NCI-H524 (cell line): ENCODE results near the gene PPM1D.
"Not testable (repeated sequence)": the region's sequence is repeated elsewhere in the genome, so short reads cannot be mapped to it uniquely, and the experiment has no call there.

Experiments
- DNase-seq, 2 experiments: peaks; one replicate each; lab custom pipeline; 2025; lab: John Stamatoyannopoulos, UW

Gene PPM1D

GRCh38 chr17:60668741-60669140 lies 68.7 kb downstream of the PPM1D start:
- not testable (repeated sequence) for DNase-seq

GRCh38 chr17:60671482-60671881 lies 71.5 kb downstream of the PPM1D start:
- DNase-seq = no peak

- not testable (repeated sequence) for DNase-seq
These were observed 74.6 kb downstream of the PPM1D start for GRCh38 chr17:60674637-60675036.

DNA sequence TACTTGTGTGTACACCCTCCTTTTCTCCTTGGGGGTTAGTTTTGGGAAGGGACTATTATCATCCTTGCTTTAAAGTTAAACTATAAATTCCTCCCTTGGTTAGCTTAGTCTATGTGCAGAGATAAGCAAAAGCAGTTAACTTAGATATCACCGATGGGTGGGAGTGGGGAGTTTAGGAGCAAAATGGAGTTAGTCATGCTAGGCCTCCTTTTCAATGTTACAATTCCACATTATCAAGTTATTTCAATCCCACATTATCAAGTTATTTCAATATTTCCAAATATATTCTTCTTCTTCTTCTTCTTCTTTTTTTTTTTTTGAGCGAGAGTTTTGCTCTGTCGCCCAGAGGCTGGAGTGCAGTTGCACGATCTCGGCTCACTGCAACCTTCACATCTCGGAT lies 76.0 kb downstream of the PPM1D start:
- DNase-seq = no peak

DNA sequence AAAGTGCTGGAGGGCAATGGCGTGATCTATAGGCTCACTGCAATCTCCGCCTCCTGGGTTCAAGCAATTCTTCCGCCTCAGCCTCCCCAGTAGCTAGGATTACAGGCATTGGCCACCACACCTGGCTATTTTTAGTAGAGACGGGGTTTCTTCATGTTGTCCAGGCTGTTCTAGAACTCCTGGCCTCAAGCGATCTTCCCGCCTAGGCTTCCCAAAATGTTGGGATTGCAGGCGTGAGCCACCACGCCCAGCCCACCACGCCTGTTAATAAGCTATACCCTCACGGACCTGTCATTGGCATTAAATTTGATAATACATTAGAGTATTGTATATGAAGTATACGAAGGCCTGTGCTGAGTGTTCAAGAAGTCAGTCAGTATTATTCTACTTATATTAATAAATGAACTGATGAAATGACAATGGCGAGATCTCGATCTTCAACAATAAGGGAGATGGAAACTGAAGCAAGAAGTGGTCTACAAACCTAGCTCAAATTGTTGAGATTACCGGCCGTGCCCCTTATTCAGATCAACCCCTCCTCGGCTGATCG lies 76.8 kb downstream of the PPM1D start:
- DNase-seq = no peak

GRCh38 chr17:60677308-60678117 lies 77.5 kb downstream of the PPM1D start, which contains the start of gene BCAS3:
BCAS3 (plus strand) TSS chr17:60677851.
- peak; percentile 99 to 100 for DNase-seq

DNA sequence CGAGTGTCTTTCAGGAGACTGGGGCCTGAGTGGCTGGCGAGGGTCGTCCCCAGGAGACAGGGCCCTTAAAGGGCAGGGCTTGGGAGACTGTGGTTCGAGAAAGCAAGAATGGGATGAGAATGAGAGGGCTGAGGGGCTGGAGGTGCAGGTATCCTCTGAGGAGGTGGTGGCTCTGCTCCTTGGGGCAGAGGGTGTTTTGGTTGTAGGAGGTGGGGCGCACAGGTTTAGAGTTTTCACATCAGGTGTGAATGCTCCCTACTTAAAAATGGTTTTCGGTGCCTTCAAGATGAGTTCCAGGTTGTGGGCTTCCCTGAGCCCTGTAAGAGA lies 78.1 kb downstream of the PPM1D start:
- DNase-seq = no peak

DNA sequence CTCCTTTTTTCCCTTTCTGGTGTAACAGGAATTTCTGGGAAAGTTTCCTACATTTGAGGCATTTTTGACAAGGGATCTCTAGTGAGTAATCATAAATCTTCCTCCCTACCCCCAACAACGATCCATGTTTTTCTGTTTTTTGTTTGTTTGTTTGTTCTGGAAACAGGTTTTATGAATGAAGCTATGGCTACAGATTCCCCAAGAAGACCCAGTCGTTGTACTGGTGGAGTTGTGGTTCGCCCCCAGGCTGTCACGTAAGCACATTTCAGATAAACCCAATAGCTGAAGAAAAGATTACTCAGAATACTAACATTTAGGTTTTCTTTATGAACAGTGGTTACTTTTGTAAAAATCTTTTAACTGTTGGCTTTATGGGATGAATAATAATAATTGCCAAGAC lies 79.3 kb downstream of the PPM1D start:
- DNase-seq = no peak

DNA sequence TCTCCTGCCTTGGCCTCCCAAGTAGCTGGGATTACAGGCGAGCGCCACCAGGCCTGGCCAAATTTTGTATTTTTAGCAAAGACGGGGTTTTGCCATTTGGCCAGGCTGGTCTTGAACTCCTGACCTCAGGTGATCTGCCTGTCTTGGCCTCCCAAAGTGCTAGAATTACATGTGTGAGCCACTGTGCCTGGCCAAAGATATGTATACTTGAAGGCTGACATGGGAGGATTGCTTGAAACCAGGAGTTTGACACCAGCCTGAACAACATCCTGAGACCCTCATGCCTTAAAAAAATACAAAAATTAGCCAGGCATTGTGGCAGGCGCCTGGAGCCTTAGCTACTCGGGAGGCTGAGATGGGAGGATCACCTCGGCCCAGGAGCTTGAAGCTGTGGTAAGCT lies 80.8 kb downstream of the PPM1D start:
- no peak for DNase-seq

DNA sequence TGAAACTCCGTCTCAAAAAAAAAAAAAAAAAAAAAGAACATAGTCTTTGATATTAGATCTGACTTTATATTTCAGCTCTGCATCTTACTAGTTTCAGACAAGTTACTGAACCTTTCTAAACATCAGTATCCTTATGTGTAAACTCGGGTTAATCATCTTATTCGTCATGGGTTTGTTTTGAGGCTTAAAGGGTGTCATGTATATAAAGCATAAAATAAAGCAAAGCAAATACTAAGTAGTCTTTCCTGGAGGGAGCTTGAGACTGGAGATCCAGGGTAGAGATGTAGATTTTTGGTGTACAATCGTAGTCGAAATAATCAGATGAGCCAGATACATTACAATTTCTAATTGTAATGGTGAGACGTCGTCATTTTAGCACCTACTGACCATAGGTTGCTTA lies 85.4 kb downstream of the PPM1D start:
- no peak for DNase-seq

DNA sequence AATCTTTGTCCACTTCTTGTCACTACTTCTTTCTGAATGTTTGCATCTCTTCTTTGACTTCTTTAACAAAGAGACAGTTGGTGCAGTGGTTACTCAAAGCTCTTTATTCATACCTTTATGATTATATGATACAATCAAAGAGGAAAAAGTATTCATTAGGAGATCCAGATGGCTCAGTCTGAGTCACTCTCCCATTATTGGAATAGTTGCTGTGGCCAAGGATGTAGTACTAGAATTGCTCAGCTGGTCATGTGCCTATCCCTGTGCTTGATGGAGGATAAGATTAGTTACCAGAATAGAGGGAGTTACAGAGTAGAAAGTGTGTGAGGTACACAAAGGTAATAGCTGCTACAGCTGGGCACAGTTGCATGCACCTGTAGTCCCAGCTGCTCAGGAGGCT lies 96.0 kb downstream of the PPM1D start:
- no peak for DNase-seq

- DNase-seq = no peak
These were observed 99.1 kb downstream of the PPM1D start for GRCh38 chr17:60699090-60699489.

GRCh38 chr17:60704170-60704569 lies 104.2 kb downstream of the PPM1D start:
- no peak for DNase-seq

DNA sequence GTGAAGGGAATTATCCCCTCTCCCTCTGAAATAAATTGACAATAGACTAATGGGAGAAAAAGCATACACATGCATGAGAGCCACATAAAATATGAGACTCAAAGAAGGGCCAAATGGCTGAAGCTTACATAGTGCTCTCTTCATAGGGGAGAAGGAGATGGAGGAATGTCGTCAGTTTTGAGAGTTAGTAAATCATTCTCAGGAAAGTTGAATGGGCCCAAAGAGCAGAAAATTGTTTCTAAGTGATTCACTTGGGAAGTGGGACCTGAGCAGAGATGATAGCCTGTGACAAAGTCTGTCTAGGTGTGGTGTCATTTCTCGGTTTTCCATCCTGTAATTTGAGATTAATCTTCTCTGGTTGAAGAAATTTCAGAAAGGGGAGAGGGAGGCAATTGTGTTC lies 112.7 kb downstream of the PPM1D start:
- DNase-seq = no peak

DNA sequence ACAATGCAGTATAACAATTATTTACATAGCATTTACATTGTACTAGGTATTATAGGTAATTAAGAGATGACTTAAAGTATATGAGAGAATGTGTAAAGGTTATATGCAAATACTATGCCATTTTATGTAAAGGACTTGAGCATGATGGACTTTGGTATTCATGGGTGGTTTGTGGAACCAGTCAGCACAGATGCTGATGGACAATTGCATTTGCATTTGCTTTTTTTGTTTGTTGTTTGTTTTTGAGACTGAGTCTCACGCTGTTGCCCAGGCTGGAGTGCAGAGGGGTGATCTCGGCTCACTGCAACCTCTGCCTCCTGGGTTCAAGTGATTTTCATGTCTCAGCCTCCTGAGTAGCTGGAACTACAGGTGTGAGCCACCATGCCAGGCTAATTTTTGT lies 113.6 kb downstream of the PPM1D start:
- DNase-seq = no peak
